CD4-positive, alpha-beta T cell (primary cell): ENCODE measurements around the gene EDNRB. TPM values are rescaled to one million over a fixed set of nuclear protein-coding genes. Genes with fewer than 3 reads are reported as not detected.

Experiments used
- ATAC-seq: fragments of 200-7000 bp; cut with Tn5 transposase; one replicate; pipeline ENCODE4 v1.10.0; 2022; ENCODE audit warnings: mild to moderate bottlenecking; ENCODE audit not compliant: poor library complexity
- CTCF ChIA-PET: fragments of 350-600 bp; sonication (Branson Sonifier 250); formaldehyde crosslinking; loops from one replicate; lab custom pipeline; 2021; ENCODE audit warnings: antibody characterized with exemption, inconsistent platforms; lab: Charles Lee
- POLR2A ChIA-PET: fragments of 350-600 bp; sonication (Branson Sonifier 250); formaldehyde crosslinking; loops from one replicate; lab custom pipeline; 2021; ENCODE audit warnings: antibody characterized with exemption, inconsistent platforms; lab: Charles Lee
- DNase-seq, 14 experiments: peaks; one replicate each; pipeline ENCODE4 v3.0.0-alpha.2; 2013 to 2020; ENCODE audit warnings: mixed read lengths in 2 of 14
- H3K27ac ChIP-seq, 2 donors: one replicate each; pipeline versions ENCODE4 v1.5.1 to v1.7.0; 2013; ENCODE audit warnings: low read length in 2 of 2, low read depth in 1 of 2, mild to moderate bottlenecking in 1 of 2
- H3K27me3 ChIP-seq, 2 experiments: 1 replicate in 1 of 2; 2 replicates in 1 of 2; pipeline versions ENCODE4 v1.6.1 to v1.7.0; 2013; ENCODE audit warnings: low read length in 2 of 2, control low read depth in 1 of 2, mild to moderate bottlenecking in 1 of 2, moderate library complexity in 1 of 2; ENCODE audit not compliant: insufficient read depth in 2 of 2, control insufficient read depth in 1 of 2
- H3K36me3 ChIP-seq: one replicate; pipeline ENCODE4 v1.6.1; 2013; ENCODE audit warnings: low read length, control low read depth; ENCODE audit not compliant: insufficient read depth
- H3K4me1 ChIP-seq: one replicate; pipeline ENCODE4 v1.6.1; 2013; ENCODE audit warnings: low read length, control low read depth; ENCODE audit not compliant: insufficient read depth
- H3K4me3 ChIP-seq: one replicate; pipeline ENCODE4 v1.5.1; 2013; ENCODE audit warnings: mild to moderate bottlenecking, low read length, moderate library complexity
- H3K9me3 ChIP-seq, 2 experiments: 1 replicate in 1 of 2; 2 replicates in 1 of 2; pipeline versions ENCODE4 v1.6.1 to v1.7.0; 2013; ENCODE audit warnings: low read length in 2 of 2, mild to moderate bottlenecking in 2 of 2, control low read depth in 1 of 2, moderate library complexity in 1 of 2; ENCODE audit not compliant: control insufficient read depth in 1 of 2, insufficient read depth in 1 of 2
- H3K27ac Mint-ChIP-seq: one replicate; pipeline ENCODE4 v1.8.0; 2020; ENCODE audit warnings: mixed read lengths
- H3K27me3 Mint-ChIP-seq: one replicate; pipeline ENCODE4 v1.8.0; 2021; ENCODE audit warnings: mixed read lengths
- H3K36me3 Mint-ChIP-seq: one replicate; pipeline ENCODE4 v1.8.0; 2021; ENCODE audit warnings: low read depth, mixed read lengths
- H3K4me1 Mint-ChIP-seq: one replicate; pipeline ENCODE4 v1.8.0; 2021; ENCODE audit warnings: low read depth, mixed read lengths
- H3K4me3 Mint-ChIP-seq: one replicate; pipeline ENCODE4 v1.8.0; 2020; ENCODE audit warnings: mild to moderate bottlenecking, mixed read lengths
- H3K9me3 Mint-ChIP-seq: one replicate; pipeline ENCODE4 v1.8.0; 2020; ENCODE audit warnings: mixed read lengths
- CTCF ChIP-seq: fragments of 200-600 bp; IDR thresholded peaks from one replicate; pipeline ENCODE4 v1.8.0; 2022; ENCODE audit warnings: antibody characterized with exemption, mild to moderate bottlenecking
- intact Hi-C, 2 experiments: fragments of 100-400 bp; cut with DNase I in 1 of 2; cut with micrococcal nuclease in 1 of 2; formaldehyde crosslinking; loops; one replicate each; pipeline versions ENCODE4 v1.15.1 to v1.9.0; 2023 to 2025; cut with DNase I, micrococcal nuclease
- total RNA-seq, 174 experiments: library from RNA in 2 of 174; stranded (reverse) in 2 of 174; gene quantifications; one replicate each; pipeline ENCODE4 v1.2.3 and lab custom pipeline; 2021 to 2026

The EDNRB gene
- total RNA-seq, 2 experiments from 2014 or later, result not detected

- Mint-ChIP-seq H3K27me3 (peaks cover 26% of the 10 kb centered on the region), H3K9me3 (no peaks in the 10 kb centered on the region), H3K4me1 (no peaks in the 10 kb centered on the region), H3K36me3 (no peaks in the 10 kb centered on the region), H3K27ac (no peak overlapping the region), H3K4me3 (no peak overlapping the region)
- intact Hi-C loops, result no loop called here
- POLR2A ChIA-PET, result no interaction called here
- Histone ChIP-seq H3K9me3 (peaks cover 0 to 10% of the 10 kb centered on the region in 2 experiments), H3K27me3 (peaks cover 28 to 39% of the 10 kb centered on the region in 2 experiments), H3K4me1 (peaks cover 14% of the 10 kb centered on the region), H3K36me3 (no peaks in the 10 kb centered on the region), H3K4me3 (peak overlapping the region; percentile 6), H3K27ac (no peak overlapping the region)
- ATAC-seq (no peak), DNase-seq (no peak)
- TF ChIP-seq CTCF, result no peak
- CTCF ChIA-PET, result no interaction called here
Observed at GRCh38 chr13:77919246-77919920, 752 bp upstream of the EDNRB start.

DNA sequence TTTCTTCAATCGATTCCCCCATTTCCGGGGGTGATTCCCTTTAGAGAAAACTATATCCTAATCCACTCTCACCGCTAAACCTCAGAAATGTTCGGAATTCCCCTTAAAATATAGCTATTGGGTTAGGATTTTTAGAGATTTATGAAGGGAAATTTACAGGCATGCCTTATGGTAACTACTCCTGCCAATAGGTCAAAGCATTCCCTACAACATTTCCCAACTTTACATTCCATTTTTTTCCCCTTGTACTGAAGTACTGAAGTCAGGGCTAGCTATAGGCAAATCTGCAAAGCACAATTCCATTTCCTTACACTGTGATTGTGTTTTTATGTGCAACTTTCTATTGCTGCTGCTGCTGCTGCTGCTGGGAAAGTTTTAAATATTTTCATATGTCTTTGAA, 2.1 kb downstream of the EDNRB start:
- DNase-seq (no peak), ATAC-seq (no peak)
- ChIA-PET CTCF (no interaction called here), POLR2A (no interaction called here)
- peaks cover 0 to 10% of the 10 kb centered on the region in 2 experiments for H3K9me3 ChIP-seq
- no peak overlapping the region for H3K27ac ChIP-seq
- H3K27me3 Mint-ChIP-seq, result peaks cover 10% of the 10 kb centered on the region
- TF ChIP-seq CTCF, result no peak
- no peaks in the 10 kb centered on the region for H3K36me3 Mint-ChIP-seq
- H3K4me3 Mint-ChIP-seq, result no peak overlapping the region
- H3K9me3 Mint-ChIP-seq, result no peaks in the 10 kb centered on the region
- peaks cover 28 to 39% of the 10 kb centered on the region in 2 experiments for H3K27me3 ChIP-seq
- H3K4me1 ChIP-seq, result peaks cover 14% of the 10 kb centered on the region
- no peak overlapping the region for H3K27ac Mint-ChIP-seq
- H3K4me3 ChIP-seq, result no peak overlapping the region
- no peaks in the 10 kb centered on the region for H3K36me3 ChIP-seq
- intact Hi-C loops, result no loop called here
- H3K4me1 Mint-ChIP-seq, result no peaks in the 10 kb centered on the region

- no peaks in the 10 kb centered on the region for H3K36me3 Mint-ChIP-seq
- no peak for TF ChIP-seq CTCF
- no peak for ATAC-seq
Observed at GRCh38 chr13:77915686-77916085, 2.9 kb downstream of the EDNRB start.

More at GRCh38 chr13:77915686-77916085, 2.9 kb downstream of the EDNRB start:
- CTCF ChIA-PET, result no interaction called here
- POLR2A ChIA-PET, result no interaction called here
- Histone ChIP-seq H3K4me1 (peaks cover 14% of the 10 kb centered on the region), H3K9me3 (peaks cover 0 to 10% of the 10 kb centered on the region in 2 experiments), H3K4me3 (no peak overlapping the region), H3K27ac (no peak overlapping the region), H3K27me3 (peaks cover 28 to 34% of the 10 kb centered on the region in 2 experiments), H3K36me3 (no peaks in the 10 kb centered on the region)
- Mint-ChIP-seq H3K27me3 (peaks cover 10% of the 10 kb centered on the region), H3K9me3 (no peaks in the 10 kb centered on the region), H3K4me3 (no peak overlapping the region), H3K4me1 (no peaks in the 10 kb centered on the region), H3K27ac (no peak overlapping the region)
- intact Hi-C loops, result no loop called here
- no peak for DNase-seq
